Measurements from ENCODE around the gene CES1.
"Not testable (repeated sequence)": the region's sequence is repeated elsewhere in the genome, so short reads cannot be mapped to it uniquely, and the experiment has no call there.

The CES1 gene

DNA sequence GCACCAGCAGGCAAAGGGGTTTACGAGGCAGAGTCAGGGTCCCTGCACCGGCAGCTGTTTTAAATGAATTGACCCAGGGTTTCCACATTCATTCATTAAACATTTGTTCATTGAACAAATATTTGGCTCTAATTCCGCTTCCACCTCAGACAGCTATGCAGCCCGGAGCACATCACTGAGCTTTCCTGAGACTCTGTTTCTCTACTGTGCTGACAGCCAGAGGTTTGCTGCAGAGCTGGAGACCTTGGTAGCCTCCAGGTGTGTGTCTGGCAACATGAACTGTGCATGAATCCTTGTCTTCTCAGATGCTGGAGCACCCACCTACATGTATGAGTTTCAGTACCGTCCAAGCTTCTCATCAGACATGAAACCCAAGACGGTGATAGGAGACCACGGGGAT is 42.7 kb downstream of the CES1 start:
- not testable (repeated sequence) for DNase-seq (ENCODE audit: low read depth)

DNA sequence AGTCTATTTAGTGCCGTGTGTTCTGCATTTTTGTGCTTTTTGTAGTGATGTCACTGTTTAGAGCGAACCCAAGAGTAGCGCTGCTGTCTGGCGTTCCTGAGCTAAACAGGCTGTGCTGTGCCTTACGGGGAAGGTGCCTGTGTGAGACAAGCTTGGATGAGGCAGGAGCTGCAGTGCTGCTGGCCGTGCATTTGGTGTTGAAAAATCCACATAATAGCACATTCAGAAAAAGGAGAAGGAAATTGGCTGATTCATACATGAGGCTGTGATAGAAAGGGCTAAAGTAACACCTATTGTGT is 50.2 kb downstream of the CES1 start:
- not testable (repeated sequence) for DNase-seq (ENCODE audit: low read depth)

DNA sequence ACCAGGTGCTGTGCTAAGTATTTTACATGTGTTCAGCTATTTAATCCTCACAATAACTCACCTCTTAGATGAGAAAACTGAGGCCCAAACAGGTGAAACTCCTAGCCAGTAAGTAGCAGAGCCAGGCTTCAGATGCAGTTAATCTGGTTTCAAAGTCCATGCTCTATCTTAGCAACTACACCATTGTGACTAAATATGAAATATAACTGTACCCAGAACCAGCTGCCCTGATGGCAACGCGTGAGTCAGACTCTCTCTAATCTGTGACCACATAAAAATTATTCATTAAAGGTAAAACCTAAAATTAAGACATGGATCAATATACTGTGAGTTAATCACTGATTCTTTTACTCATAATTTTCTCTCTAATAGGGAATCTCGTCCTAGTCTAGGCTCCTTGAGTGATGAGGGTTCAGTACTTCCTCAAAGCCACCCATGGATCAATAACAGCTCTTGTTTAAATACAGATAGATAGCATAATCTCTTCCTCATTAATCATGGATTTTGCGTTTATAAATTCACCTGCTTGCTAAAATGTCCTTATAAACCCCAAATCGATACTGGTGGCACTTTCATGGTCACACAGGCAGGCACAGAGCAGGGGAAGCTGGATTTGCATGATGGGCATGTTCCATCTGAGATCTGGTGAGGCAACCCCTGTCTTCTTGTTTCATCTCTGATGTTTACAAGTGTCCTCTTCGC is 50.7 kb downstream of the CES1 start:
- DNase-seq (ENCODE audit: low read depth), result not testable (repeated sequence)

DNA sequence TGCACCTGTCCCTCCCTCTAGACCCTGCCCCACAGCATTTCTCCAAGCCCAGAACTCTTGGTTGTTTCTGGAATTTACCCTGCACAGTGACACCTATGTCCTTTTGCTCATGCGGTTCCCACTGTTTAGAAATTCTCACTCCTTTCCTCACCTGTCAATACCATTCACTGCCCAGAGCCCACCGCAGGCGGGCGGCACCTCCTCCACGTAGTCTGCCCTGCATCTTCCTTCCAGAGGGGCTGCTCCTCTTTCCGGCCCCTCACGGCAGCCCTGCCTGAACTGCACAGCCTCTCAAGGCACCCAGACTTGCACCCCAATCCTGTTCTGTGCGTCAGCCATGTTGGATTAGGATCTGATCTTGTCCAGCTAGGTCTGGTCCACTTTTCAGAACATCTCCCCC is 51.4 kb downstream of the CES1 start:
- DNase-seq (ENCODE audit: low read depth), result not testable (repeated sequence)

DNA sequence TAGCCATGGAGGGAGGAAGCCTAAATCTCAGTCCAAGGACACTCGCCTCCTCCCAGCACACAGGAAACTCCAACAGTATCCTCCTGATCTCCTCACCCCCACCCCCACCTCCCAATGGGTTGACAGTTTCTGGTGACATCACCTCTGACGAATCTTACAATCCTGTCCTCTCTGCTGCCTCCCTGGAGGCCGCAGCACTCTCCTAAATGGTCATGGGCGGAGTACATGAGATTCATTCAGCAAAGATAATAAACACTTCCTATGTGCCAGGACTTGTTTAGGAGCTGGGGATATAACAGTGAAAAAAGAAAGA is 52.8 kb downstream of the CES1 start:
- DNase-seq (ENCODE audit: low read depth), result not testable (repeated sequence)

DNA sequence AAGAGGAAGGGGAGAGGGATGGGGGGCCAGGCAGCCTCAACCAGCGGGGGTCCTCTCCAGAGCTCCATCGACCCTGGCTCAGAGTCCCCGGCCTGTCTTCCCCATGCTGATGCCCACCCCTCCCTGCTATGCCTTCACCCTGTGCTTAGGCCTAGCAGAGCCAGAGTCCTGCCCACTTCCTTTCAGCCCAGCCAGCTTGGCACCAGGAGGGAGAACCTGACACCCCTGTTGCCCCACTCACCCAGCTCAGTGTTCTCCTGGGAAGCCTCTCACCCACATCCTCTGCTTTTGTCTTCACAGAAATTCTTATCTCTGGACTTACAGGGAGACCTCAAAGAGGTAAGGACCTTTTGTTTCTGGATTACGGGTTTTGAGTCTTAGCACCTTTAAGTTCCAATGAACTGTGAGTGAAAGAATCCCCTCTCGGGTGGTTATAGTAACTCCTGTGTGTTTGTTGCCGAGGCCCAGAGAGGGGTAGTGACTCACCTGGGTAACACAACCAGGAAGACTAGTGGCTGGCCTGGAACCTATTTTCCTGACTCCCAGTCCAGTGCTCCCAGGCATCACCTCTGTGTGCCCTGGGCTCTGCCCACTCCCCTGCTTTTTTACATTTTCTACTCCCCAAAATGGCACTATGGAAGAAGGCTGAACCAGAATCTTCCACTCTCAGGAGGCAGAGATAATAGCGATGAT is 53.3 kb downstream of the CES1 start:
- no peak for DNase-seq (ENCODE audit: low read depth)

DNA sequence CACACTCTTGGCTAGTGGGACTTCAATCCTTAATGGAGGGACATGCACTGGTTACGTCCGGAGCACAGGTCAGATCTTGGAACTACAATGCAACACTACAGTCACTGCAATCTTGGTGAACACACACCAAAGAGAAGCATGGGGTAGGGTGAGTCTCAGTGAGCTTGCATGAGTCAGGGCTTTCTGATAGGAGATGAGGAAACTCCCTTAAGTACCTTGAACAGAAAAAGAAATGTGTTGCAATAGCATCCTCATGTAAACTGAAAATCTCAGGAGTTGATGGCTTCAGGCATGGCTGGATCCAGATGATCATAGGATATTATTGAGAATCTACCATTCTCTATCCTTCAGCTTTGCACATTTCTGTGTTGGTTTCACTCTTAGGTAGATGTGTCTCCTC is 54.1 kb downstream of the CES1 start:
- no peak for DNase-seq (ENCODE audit: low read depth)

DNA sequence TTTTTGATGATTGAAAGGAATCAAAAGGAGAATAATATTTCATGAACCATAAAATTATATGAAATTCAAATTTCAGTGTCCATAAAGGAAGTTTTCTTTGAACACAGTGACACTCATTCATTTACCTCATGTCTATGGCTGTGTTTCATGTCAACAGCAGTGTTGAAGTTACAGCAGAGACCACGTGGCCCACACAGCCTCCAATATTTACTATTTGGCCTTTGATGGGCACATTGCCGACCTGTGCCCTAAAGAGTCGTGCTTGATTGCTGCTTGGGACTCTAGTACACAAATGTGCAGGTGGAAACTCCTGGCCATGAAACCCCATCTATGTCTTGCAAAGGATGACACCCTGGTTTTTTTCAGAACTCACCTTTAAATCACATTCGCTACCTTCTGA is 57.0 kb downstream of the CES1 start:
- DNase-seq (ENCODE audit: low read depth), result no peak

DNA sequence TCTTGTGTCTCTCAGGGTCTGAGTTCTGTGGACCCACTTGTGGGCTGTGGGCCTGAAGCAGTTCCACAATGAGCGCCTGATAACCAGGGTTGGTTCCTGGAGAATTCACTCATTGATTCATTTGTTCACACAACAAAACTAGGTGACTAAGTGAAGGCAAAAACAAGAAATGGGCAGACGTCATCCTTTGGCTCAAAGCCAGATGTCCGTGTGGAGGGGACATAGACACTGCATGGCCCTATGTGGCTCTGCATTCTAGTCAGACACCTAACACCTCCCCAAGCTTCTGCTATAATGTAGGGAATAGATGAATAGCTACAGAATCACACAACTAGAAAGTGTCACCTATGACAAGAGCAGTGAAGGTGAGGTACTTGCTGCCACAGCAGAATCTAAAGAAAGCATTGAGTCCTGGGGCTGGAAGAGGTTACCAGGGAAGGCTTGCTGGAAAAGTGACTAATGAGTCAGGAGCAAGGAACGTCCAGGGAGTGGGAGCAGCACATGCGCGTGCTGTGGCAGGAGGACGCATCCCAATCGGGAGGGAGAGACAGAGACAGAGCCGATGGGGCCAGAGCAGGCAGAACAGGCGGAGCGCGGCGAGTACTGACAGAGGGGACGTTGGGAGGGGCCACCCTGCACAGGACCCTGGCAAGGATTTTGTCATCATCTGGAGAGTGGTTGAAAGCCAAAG is 58.9 kb downstream of the CES1 start:
- no peak for DNase-seq (ENCODE audit: low read depth)

DNA sequence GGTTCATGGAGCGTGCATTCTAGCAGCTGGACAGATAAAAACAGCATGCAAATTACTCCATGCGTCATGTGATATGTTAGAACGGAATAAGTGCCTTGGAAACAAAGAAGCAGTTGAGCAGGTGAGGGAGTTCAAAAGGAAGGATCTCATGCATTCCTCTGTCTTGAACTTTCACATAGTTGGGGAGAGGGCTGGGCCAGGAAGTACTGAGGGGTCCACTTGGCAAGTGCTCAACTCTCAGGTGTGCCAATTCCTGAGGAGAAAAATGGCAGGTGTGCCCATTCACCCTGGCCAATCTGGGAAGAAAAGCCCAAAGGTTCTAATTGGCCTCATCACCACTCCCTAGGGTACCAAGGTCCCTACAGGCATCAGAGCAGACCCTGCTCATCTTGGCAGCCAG is 67.7 kb downstream of the CES1 start:
- DNase-seq (ENCODE audit: low read depth), result no peak

DNA sequence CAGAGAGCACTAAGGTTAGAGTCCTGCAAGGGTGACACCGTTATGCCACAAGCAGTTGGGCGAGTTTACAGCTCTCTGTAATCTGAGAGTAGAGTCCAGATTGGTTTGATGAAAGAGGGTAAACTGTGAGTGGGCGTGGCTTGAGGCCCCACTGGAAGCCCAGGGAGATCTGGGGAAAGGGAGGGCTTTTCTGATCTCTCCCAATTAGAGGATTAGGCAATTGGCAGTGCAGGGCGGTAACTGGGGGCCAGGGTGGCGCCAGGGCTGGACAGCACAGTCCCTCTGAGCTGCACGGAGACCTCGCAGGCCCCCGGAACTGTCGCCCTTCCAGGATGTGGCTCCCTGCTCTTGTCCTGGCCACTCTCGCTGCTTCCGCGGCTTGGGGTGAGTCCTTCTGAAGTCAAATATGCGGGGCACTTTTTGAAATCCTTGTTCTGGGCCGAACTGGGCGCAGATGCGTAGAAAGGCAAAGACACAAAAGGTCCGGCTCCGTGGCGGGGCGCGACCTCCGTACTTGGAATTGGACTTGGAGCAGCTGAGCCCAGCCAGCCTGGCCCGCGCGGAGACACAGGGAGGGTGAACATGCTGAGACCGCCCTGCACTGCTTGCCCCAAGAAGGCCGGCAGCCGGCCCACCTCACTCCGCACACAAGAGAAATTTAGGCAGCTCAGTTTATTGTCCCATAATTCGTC is 72.4 kb downstream of the CES1 start:
- no peak for DNase-seq (ENCODE audit: low read depth)

DNA sequence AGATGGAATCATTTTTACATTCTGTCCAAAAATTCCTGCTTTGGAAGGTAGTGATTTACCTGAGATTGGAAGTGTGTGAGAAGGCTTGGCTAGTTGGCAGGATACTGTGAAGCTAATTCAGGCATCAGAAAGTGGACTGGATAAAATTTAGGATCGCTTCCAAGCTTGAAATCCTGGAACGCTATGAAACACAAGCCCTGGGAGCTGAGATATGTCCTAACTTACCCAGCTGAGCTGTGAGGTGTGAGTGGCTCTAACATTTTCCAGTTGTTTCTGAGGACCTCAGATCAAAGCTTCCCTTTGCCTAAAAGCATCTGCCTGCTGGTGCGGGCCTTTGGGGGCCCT is 73.0 kb downstream of the CES1 start:
- not testable (repeated sequence) for DNase-seq (ENCODE audit: low read depth)

DNA sequence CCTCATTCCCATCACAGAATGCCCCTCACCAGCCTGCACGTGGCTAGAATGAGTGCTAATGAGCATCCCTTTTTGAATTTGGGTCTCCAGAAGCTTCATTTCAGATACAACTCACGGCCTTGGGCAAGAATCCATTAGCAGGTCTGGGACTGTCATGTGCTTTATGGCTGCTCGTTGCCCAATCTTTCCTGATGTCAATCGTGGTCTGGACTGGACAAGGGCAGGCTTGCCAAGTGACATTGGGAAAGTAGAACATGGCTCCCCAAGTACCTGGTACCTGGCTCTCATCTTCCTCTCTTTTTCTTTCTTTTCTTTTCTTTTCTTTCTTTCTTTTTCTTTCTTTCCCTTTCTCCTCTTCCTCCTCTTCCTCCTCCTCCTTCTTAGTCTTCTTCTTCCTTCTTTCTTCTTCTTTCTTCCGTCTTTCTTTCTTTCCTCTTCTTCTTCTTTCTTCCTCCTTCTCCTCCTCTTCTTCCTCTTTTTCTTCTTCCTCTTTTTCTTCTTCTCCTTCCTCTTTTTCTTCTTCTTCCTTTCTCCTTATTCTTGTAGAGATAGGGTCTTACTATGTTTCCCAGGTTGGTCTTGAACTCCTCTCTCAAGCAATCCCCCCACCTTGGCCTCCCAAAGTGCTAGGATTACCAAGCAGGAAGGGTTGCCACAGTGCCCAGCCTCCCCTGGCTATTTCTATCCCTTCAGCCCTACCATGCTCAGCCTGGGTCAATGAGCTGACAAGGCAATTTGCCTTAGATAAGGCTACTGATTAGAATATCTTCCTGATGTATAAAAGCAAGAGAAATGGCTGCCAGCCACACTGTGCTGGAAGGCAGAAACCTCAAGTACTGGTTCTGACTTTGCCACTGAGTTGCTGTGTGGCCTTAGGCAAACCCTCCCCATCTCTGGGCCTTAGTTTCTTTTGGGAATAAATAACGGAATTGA is 75.0 kb downstream of the CES1 start:
- not testable (repeated sequence) for DNase-seq (ENCODE audit: low read depth)

DNA sequence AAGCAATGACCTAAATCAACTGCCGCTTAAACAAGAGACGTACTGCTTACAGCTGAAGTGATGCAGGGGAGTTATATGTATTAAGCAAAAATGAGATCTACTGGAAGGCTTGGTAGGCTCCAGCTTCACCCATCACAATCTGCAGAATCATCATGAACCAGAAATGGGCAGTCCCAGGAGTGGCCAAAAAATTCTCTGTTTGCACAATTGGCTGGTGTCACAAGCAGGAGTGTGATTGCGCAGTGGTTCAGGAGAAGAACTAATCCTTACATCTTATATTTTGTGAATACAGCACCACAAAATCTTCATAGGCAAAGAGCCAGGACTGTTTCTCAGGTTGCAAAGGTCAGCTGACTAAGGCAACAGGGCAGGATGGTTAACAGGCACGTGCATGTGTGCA is 75.9 kb downstream of the CES1 start:
- DNase-seq (ENCODE audit: low read depth), result no peak

DNA sequence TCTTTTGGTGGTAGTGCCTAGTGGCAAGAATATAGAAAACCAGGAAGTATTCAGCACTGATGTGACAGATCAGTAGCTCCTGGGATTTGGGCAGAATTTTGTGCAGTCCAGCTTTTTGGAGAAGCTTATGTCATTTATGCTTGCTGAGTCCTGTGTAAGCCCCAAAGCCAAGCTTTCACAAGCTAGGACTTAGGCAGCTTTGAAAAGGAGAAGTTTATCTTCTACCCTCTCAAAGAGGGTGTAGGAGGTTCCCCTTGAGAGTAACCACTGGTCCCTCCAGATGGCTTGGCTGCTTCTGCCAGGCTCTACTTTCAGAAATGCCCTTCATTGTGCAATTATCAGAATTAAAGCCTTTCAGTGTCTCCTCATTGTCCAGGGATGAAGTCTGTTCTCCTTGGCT is 78.8 kb downstream of the CES1 start:
- DNase-seq (ENCODE audit: low read depth), result no peak

DNA sequence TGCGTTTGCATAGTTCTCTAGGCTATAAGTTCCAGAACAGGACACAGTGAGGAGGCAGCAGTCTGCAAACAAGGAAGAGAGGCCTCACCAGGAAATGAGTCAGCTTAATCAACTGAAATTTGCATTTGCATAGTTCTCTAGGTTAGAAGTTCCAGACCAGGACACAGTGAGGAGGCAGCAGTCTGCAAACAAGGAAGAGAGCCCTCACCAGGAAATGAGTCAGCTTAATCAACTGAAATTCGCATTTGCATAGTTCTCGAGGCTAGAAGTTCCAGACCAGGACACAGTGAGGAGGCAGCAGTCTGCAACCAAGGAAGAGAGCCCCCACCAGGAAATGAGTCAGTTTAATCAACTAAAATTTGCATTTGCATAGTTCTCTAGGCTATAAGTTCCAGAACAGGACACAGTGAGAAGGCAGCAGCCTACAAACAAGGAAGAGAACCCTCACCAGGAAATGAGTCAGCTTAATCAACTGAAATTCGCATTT is 79.7 kb downstream of the CES1 start:
- DNase-seq (ENCODE audit: low read depth), result not testable (repeated sequence)
